ENCODE measurements around the gene GRM2. TPM values are rescaled to one million over a fixed set of nuclear protein-coding genes. Genes with fewer than 3 reads are reported as not detected.
A peak's percentile ranks its signal among the peaks of the same experiment; 100 is the strongest.

Gene GRM2
- total RNA-seq, 1 experiment from 2014 or later: 1.9 TPM

GRCh38 chr3:51673181-51673801 lies 33.6 kb upstream of the GRM2 start:
- Histone ChIP-seq H4K5ac (ENCODE audit: insufficient read length, low read depth, low read length) (no peak overlapping the region), H2AK5ac (ENCODE audit: insufficient read length, low read length) (no peak overlapping the region), H3T11ph (ENCODE audit: low read length) (no peak overlapping the region), H2BK5ac (ENCODE audit: insufficient read length, low read length) (no peak overlapping the region), H3K79me2 (ENCODE audit: insufficient read depth, low read length) (no peaks in the 10 kb centered on the region), H2BK15ac (ENCODE audit: low read depth, low read length) (no peak overlapping the region), H3K27ac (ENCODE audit: insufficient read length, low read depth, low read length) (no peak overlapping the region), H3K79me1 (ENCODE audit: insufficient read depth, low read depth, low read length, poor library complexity, severe bottlenecking) (no peaks in the 10 kb centered on the region), H3K18ac (ENCODE audit: insufficient read length, low read depth, low read length) (no peak overlapping the region), H2BK20ac (ENCODE audit: low read depth, low read length, poor library complexity, severe bottlenecking) (no peak overlapping the region), H2AFZ (ENCODE audit: low read length) (no peak overlapping the region), H2BK120ac (ENCODE audit: low read depth, low read length, poor library complexity, severe bottlenecking) (no peak overlapping the region), H4K8ac (replicated peaks; ENCODE audit: insufficient read length, low read depth, low read length) (no peak overlapping the region), H3K9me3 (ENCODE audit: control insufficient read depth, low read depth, low read length) (no peaks in the 10 kb centered on the region), H4K91ac (ENCODE audit: insufficient read length, low read depth, low read length) (no peak overlapping the region), H3K4me1 (ENCODE audit: insufficient read depth, low read length) (0 out of 2 replicates have a peak, but pooled peaks cover 2% of the 10 kb centered on the region), H3K23me2 (ENCODE audit: insufficient read length, low read depth, low read length, poor library complexity, severe bottlenecking) (peaks cover 8% of the 10 kb centered on the region), H3K27me3 (ENCODE audit: insufficient read depth, low read length) (no peaks in the 10 kb centered on the region), H3K4me2 (ENCODE audit: insufficient read depth, insufficient read length, low read length) (no peak overlapping the region), H3K56ac (ENCODE audit: insufficient read length, low read depth, low read length) (no peak overlapping the region), H3K4ac (ENCODE audit: low read depth, low read length) (no peak overlapping the region), H2BK12ac (ENCODE audit: insufficient read length, low read depth, low read length) (no peak overlapping the region), H4K20me1 (ENCODE audit: control insufficient read depth, insufficient read depth, insufficient read length) (no peaks in the 10 kb centered on the region), H3K14ac (ENCODE audit: insufficient read depth, low read length) (no peak overlapping the region), H3K9ac (ENCODE audit: extremely low read depth, insufficient read length, low read length) (no peak overlapping the region), H3K23ac (ENCODE audit: insufficient read length, low read depth, low read length) (no peak overlapping the region)
- Mint-ChIP-seq H3K27ac (no peak overlapping the region), H3K4me3 (peak overlapping the region in 1 of 2 experiments; percentile 14; a peak in 2 of 5 replicates), H3K36me3 (ENCODE audit: insufficient read depth in 1 of 3, low read depth in 3 of 3) (no peaks in the 10 kb centered on the region), H3K4me1 (peaks cover 29 to 30% of the 10 kb centered on the region in 2 experiments), H3K27me3 (ENCODE audit: low read depth) (peaks cover 6% of the 10 kb centered on the region), H3K9me3 (no peaks in the 10 kb centered on the region)
- no peak for TF ChIP-seq CTCF (conservative IDR thresholded peaks at IDR 0.05)
- no peak for DNase-seq
- no CpG with 5 or more reads among the region's 4 CpGs for WGBS (ENCODE audit: extremely low coverage, insufficient read length, low lambda C conversion rate)
